Mucosa of descending colon (tissue), 3 donors: ENCODE data around the gene DAGLB. TPM values are rescaled to one million over a fixed set of nuclear protein-coding genes. Genes with fewer than 3 reads are reported as not detected.

Experiments used
- ATAC-seq: fragments of 200-7000 bp; cut with Tn5 transposase; one replicate; pipeline ENCODE4 v1.9.1; 2020; ENCODE audit warnings: mild to moderate bottlenecking, moderate library complexity
- DNase-seq, 3 donors: peaks; one replicate each; pipeline ENCODE4 v3.0.0-alpha.2; 2020
- H3K36me3 ChIP-seq: fragments of 200-600 bp; one replicate; pipeline ENCODE4 v1.8.0; 2021; ENCODE audit warnings: low read depth, mild to moderate bottlenecking
- H3K4me1 ChIP-seq: fragments of 200-600 bp; one replicate; pipeline ENCODE4 v1.8.0; 2021; ENCODE audit warnings: low read depth, mild to moderate bottlenecking
- H3K4me3 ChIP-seq: fragments of 200-600 bp; one replicate; pipeline ENCODE4 v1.8.0; 2021; ENCODE audit warnings: mild to moderate bottlenecking
- H3K9me3 ChIP-seq: fragments of 200-600 bp; one replicate; pipeline ENCODE4 v1.8.0; 2021; ENCODE audit warnings: mild to moderate bottlenecking
- CTCF ChIP-seq: fragments of 200-600 bp; IDR thresholded peaks from one replicate; pipeline ENCODE4 v1.8.0; 2022; ENCODE audit warnings: antibody characterized with exemption, mild to moderate bottlenecking
- intact Hi-C, 2 donors: fragments of 100-400 bp; cut with DNase I in 1 of 2; cut with micrococcal nuclease in 1 of 2; formaldehyde crosslinking; loops; one replicate each; pipeline versions ENCODE4 v1.11.0 to v1.11.1; 2022; cut with DNase I, micrococcal nuclease
- total RNA-seq, 3 donors: library from RNA; stranded (reverse); fragmentation: NEBNext Ultra II Directional in 2 of 3; extraction: Animal tissue kit (Norgen Biotek cat#: 25700) in 2 of 3; gene quantifications; one replicate each; pipeline versions ENCODE4 v1.2.1 to v1.2.4, GENCODE V29; 2021 to 2023
- donor health status: DM: no; HTN: no; CAD: no; lungs with moderate emphysema.
- donor health status: DM: no; HTN: no; CAD: no.
- donor health status: DM: no; HTN: yes; CAD: no.

The DAGLB gene
- total RNA-seq, 3 donors from 2014 or later, result 18.4 to 25.4 (median 20.3) TPM

GRCh38 chr7:6376820-6377219 lies 70.9 kb downstream of the DAGLB start:
- no peak for ATAC-seq
- H3K4me3 ChIP-seq, result no peak overlapping the region
- no peaks in the 10 kb centered on the region for H3K36me3 ChIP-seq
- TF ChIP-seq CTCF, result no peak
- DNase-seq, result peak in 1 of 3 donors; percentile 9
- intact Hi-C loops, result no loop called here
- peaks cover 44% of the 10 kb centered on the region for H3K4me1 ChIP-seq
- H3K9me3 ChIP-seq, result no peaks in the 10 kb centered on the region

GRCh38 chr7:6375348-6376101 lies 72.2 kb downstream of the DAGLB start:
- peak overlapping the region; percentile 54 for H3K4me3 ChIP-seq
- TF ChIP-seq CTCF, result no peak
- no peaks in the 10 kb centered on the region for H3K9me3 ChIP-seq
- no peaks in the 10 kb centered on the region for H3K36me3 ChIP-seq
- ATAC-seq, result no peak
- peak in 2 of 3 donors; percentile 52 for DNase-seq
- intact Hi-C loops, result no loop called here
- H3K4me1 ChIP-seq, result peaks cover 34% of the 10 kb centered on the region

GRCh38 chr7:6367701-6368211 lies 80.0 kb downstream of the DAGLB start:
- DNase-seq, result peak in 1 of 3 donors; percentile 43
- Histone ChIP-seq H3K36me3 (no peaks in the 10 kb centered on the region), H3K4me1 (peaks cover 13% of the 10 kb centered on the region), H3K9me3 (no peaks in the 10 kb centered on the region), H3K4me3 (no peak overlapping the region)
- ATAC-seq, result peak; percentile 73
- intact Hi-C loops, result no loop called here
- no peak for TF ChIP-seq CTCF

- Histone ChIP-seq H3K9me3 (no peaks in the 10 kb centered on the region), H3K4me3 (no peak overlapping the region), H3K4me1 (peaks cover 17% of the 10 kb centered on the region), H3K36me3 (no peaks in the 10 kb centered on the region)
- intact Hi-C loops, result no loop called here
- no peak for DNase-seq
- TF ChIP-seq CTCF, result no peak
- ATAC-seq, result no peak
Measured at GRCh38 chr7:6365451-6365850, 82.3 kb downstream of the DAGLB start.

GRCh38 chr7:6360841-6361240 lies 86.9 kb downstream of the DAGLB start:
- no peaks in the 10 kb centered on the region for H3K9me3 ChIP-seq
- H3K4me3 ChIP-seq, result no peak overlapping the region
- ATAC-seq (no peak), DNase-seq (peak in 1 of 3 donors; percentile 34)
- TF ChIP-seq CTCF, result no peak
- H3K36me3 ChIP-seq, result no peaks in the 10 kb centered on the region
- peaks cover 4% of the 10 kb centered on the region for H3K4me1 ChIP-seq
- intact Hi-C loops, result no loop called here
